ENCODE results near the gene SLMAP. TPM values are rescaled to one million over a fixed set of nuclear protein-coding genes. Genes with fewer than 3 reads are reported as not detected.
A peak's percentile ranks its signal among the peaks of the same experiment; 100 is the strongest.

Gene SLMAP
- total RNA-seq, 1 donor from 2014 or later = 71.4 TPM

DNA sequence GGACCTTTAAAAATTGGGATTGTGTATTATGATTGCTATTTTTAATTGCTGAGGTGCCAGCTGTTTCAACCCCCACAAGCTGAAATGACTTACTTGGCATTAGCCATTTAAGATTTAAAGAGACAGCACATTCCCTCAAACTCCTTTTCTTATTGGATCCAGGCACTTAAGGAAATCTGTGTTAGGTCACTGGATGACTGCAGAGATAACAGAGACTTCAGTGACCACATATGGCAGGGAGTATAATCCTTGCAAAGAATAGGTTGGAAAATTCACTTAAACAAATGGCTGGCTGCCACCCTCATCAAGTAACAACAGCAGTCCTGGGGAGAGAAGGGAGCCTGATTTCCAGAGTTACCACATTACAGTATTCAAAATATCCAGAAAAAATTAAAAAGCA is 66.6 kb downstream of the SLMAP start:
- Histone ChIP-seq H3K79me2 (ENCODE audit: insufficient read depth, low read length) (peaks cover 76% of the 10 kb centered on the region), H3K4me2 (ENCODE audit: low read length) (no peak overlapping the region), H3K27me3 (ENCODE audit: insufficient read depth, low read length) (no peaks in the 10 kb centered on the region), H3K27ac (ENCODE audit: low read depth, low read length) (no peak overlapping the region), H3K36me3 (ENCODE audit: insufficient read depth, low read length) (no peaks in the 10 kb centered on the region), H4K20me1 (ENCODE audit: insufficient read depth, low read length) (peaks cover 79% of the 10 kb centered on the region), H3K9me3 (ENCODE audit: insufficient read depth, low read depth, low read length) (no peaks in the 10 kb centered on the region), H2AFZ (ENCODE audit: low read depth, low read length) (no peak overlapping the region), H3K4me3 (ENCODE audit: insufficient read depth, low read depth, low read length) (no peak overlapping the region), H3K9ac (ENCODE audit: low read length) (no peak overlapping the region), H3K4me1 (ENCODE audit: insufficient read depth, low read length) (no peaks in the 10 kb centered on the region)
- Mint-ChIP-seq H3K4me3 (ENCODE audit: unreplicated experiment) (no peak overlapping the region), H3K36me3 (ENCODE audit: low read depth, unreplicated experiment) (no peaks in the 10 kb centered on the region), H3K27me3 (ENCODE audit: low read depth, unreplicated experiment) (no peaks in the 10 kb centered on the region), H3K9me3 (ENCODE audit: unreplicated experiment) (no peaks in the 10 kb centered on the region), H3K4me1 (ENCODE audit: low read depth, unreplicated experiment) (peaks cover 33% of the 10 kb centered on the region), H3K27ac (ENCODE audit: unreplicated experiment) (no peak overlapping the region)
- no peak for FAIRE-seq
- TF ChIP-seq EZH2 (IDR thresholded peaks at IDR 0.05; ENCODE audit: insufficient read depth, low read length) = no peak
- TF ChIP-seq, protein P1, sequence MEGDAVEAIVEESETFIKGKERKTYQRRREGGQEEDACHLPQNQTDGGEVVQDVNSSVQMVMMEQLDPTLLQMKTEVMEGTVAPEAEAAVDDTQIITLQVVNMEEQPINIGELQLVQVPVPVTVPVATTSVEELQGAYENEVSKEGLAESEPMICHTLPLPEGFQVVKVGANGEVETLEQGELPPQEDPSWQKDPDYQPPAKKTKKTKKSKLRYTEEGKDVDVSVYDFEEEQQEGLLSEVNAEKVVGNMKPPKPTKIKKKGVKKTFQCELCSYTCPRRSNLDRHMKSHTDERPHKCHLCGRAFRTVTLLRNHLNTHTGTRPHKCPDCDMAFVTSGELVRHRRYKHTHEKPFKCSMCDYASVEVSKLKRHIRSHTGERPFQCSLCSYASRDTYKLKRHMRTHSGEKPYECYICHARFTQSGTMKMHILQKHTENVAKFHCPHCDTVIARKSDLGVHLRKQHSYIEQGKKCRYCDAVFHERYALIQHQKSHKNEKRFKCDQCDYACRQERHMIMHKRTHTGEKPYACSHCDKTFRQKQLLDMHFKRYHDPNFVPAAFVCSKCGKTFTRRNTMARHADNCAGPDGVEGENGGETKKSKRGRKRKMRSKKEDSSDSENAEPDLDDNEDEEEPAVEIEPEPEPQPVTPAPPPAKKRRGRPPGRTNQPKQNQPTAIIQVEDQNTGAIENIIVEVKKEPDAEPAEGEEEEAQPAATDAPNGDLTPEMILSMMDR (IDR thresholded peaks at IDR 0.05; ENCODE audit: insufficient read depth, low read depth, low read length) = no peak
- peak; percentile 16 for DNase-seq (ENCODE audit: low read depth)

DNA sequence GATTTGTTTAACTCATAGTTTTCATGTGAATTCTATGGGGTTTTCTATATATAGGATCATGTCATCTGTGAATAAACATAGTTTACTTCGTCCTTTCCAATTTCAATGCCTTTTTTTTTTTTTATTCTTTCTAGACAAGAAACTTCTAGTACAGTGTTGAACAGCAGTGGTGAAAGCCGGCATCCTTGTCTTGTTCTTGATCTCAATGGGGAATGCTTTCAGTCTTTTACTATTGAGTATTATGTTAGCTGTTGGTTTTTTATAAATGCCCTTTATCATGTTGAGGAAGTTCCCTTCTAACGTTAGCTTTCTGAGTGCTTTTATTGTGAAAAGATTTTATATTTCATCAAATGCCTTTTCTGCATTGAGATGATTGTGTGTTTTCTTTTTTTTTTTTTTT is 69.0 kb downstream of the SLMAP start:
- H3K79me2 ChIP-seq (ENCODE audit: insufficient read depth, low read length) = peaks cover 69% of the 10 kb centered on the region
- DNase-seq (ENCODE audit: low read depth) (no peak), FAIRE-seq (no peak)
- no peak overlapping the region for H3K4me3 ChIP-seq (ENCODE audit: insufficient read depth, low read depth, low read length)
- H3K27me3 Mint-ChIP-seq (ENCODE audit: low read depth, unreplicated experiment) = no peaks in the 10 kb centered on the region
- no peaks in the 10 kb centered on the region for H3K27me3 ChIP-seq (ENCODE audit: insufficient read depth, low read length)
- H3K9me3 ChIP-seq (ENCODE audit: insufficient read depth, low read depth, low read length) = no peaks in the 10 kb centered on the region
- H3K4me1 ChIP-seq (ENCODE audit: insufficient read depth, low read length) = no peaks in the 10 kb centered on the region
- H3K36me3 Mint-ChIP-seq (ENCODE audit: low read depth, unreplicated experiment) = no peaks in the 10 kb centered on the region
- H3K9ac ChIP-seq (ENCODE audit: low read length) = no peak overlapping the region
- no peak overlapping the region for H3K4me3 Mint-ChIP-seq (ENCODE audit: unreplicated experiment)
- no peak overlapping the region for H3K4me2 ChIP-seq (ENCODE audit: low read length)
- H3K4me1 Mint-ChIP-seq (ENCODE audit: low read depth, unreplicated experiment) = peaks cover 33% of the 10 kb centered on the region
- no peak for TF ChIP-seq EZH2 (IDR thresholded peaks at IDR 0.05; ENCODE audit: insufficient read depth, low read length)
- TF ChIP-seq, protein P1 (IDR thresholded peaks at IDR 0.05; ENCODE audit: insufficient read depth, low read depth, low read length) = no peak
- peak overlapping the region; percentile 77 for H3K27ac Mint-ChIP-seq (ENCODE audit: unreplicated experiment)
- no peak overlapping the region for H3K27ac ChIP-seq (ENCODE audit: low read depth, low read length)
- H2AFZ ChIP-seq (ENCODE audit: low read depth, low read length) = no peak overlapping the region
- H4K20me1 ChIP-seq (ENCODE audit: insufficient read depth, low read length) = peaks cover 70% of the 10 kb centered on the region
- no peaks in the 10 kb centered on the region for H3K9me3 Mint-ChIP-seq (ENCODE audit: unreplicated experiment)
- no peaks in the 10 kb centered on the region for H3K36me3 ChIP-seq (ENCODE audit: insufficient read depth, low read length)

DNA sequence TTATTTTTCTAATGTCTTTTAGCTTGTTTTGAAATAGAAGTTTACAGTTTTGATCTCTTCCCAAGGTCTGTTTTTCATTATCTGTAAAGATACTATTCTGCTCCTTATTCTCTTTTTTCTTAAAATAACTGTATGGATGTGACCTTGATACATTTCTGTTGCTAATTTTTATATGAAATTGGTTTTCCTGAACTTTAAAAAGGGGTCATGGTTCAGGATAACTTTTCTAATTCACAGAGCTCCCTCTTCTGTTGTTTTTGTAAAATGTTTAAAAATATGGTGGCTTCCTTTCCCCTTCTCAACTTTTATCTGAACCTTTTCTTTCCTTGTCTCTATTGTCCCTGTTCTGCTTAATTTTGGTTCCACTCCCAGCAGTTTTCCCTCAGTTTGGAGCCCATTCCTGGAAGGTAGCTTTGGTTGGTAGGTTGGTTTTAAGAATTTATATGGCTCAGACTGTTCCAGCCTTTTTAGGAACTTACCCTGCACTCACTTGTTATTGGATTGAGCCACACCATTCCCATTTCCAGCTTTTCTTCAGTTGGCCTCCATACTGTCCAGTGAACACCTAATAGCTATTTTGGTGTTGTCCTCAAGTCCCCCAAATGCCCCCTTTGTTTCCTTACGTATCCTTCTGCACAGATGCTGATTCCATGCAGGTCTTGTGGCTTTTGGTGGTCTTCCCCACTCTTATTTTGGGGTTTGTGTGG is 70.3 kb downstream of the SLMAP start:
- peaks cover 58% of the 10 kb centered on the region for H3K79me2 ChIP-seq (ENCODE audit: insufficient read depth, low read length)
- no peak overlapping the region for H3K4me3 ChIP-seq (ENCODE audit: insufficient read depth, low read depth, low read length)
- H3K9me3 Mint-ChIP-seq (ENCODE audit: unreplicated experiment) = no peaks in the 10 kb centered on the region
- no peaks in the 10 kb centered on the region for H3K9me3 ChIP-seq (ENCODE audit: insufficient read depth, low read depth, low read length)
- H3K27me3 Mint-ChIP-seq (ENCODE audit: low read depth, unreplicated experiment) = no peaks in the 10 kb centered on the region
- H3K4me1 ChIP-seq (ENCODE audit: insufficient read depth, low read length) = no peaks in the 10 kb centered on the region
- no peaks in the 10 kb centered on the region for H3K36me3 ChIP-seq (ENCODE audit: insufficient read depth, low read length)
- no peak overlapping the region for H3K4me2 ChIP-seq (ENCODE audit: low read length)
- TF ChIP-seq EZH2 (IDR thresholded peaks at IDR 0.05; ENCODE audit: insufficient read depth, low read length) = no peak
- peak overlapping the region; percentile 31 for H3K27ac Mint-ChIP-seq (ENCODE audit: unreplicated experiment)
- H3K27ac ChIP-seq (ENCODE audit: low read depth, low read length) = no peak overlapping the region
- H3K4me3 Mint-ChIP-seq (ENCODE audit: unreplicated experiment) = no peak overlapping the region
- peaks cover 59% of the 10 kb centered on the region for H4K20me1 ChIP-seq (ENCODE audit: insufficient read depth, low read length)
- no peak overlapping the region for H2AFZ ChIP-seq (ENCODE audit: low read depth, low read length)
- no peaks in the 10 kb centered on the region for H3K36me3 Mint-ChIP-seq (ENCODE audit: low read depth, unreplicated experiment)
- no peaks in the 10 kb centered on the region for H3K27me3 ChIP-seq (ENCODE audit: insufficient read depth, low read length)
- DNase-seq (ENCODE audit: low read depth) (no peak), FAIRE-seq (peak; percentile 70)
- no peak overlapping the region for H3K9ac ChIP-seq (ENCODE audit: low read length)
- H3K4me1 Mint-ChIP-seq (ENCODE audit: low read depth, unreplicated experiment) = peaks cover 33% of the 10 kb centered on the region
